Osteocyte (in vitro differentiated cells): ENCODE results near the gene SSTR4. TPM values are rescaled to one million over a fixed set of nuclear protein-coding genes. Genes with fewer than 3 reads are reported as not detected.

ENCODE experiments used
- DNase-seq: peaks from one replicate; pipeline ENCODE4 v3.0.0; 2021; ENCODE audit warnings: mixed read lengths; ENCODE audit not compliant: unreplicated experiment; ENCODE audit errors: extremely low spot score
- H3K27ac Mint-ChIP-seq: one replicate; pipeline ENCODE4 v1.8.0; 2021; ENCODE audit warnings: mild to moderate bottlenecking, mixed read lengths; ENCODE audit not compliant: unreplicated experiment
- H3K27me3 Mint-ChIP-seq: one replicate; pipeline ENCODE4 v1.8.0; 2021; ENCODE audit warnings: mixed read lengths; ENCODE audit not compliant: unreplicated experiment
- H3K36me3 Mint-ChIP-seq: one replicate; pipeline ENCODE4 v1.8.0; 2021; ENCODE audit warnings: mixed read lengths; ENCODE audit not compliant: unreplicated experiment
- H3K4me1 Mint-ChIP-seq: one replicate; pipeline ENCODE4 v1.8.0; 2021; ENCODE audit warnings: mixed read lengths; ENCODE audit not compliant: unreplicated experiment
- H3K4me3 Mint-ChIP-seq: one replicate; pipeline ENCODE4 v1.8.0; 2021; ENCODE audit warnings: mild to moderate bottlenecking, moderate library complexity, mixed read lengths; ENCODE audit not compliant: unreplicated experiment
- H3K9me3 Mint-ChIP-seq: one replicate; pipeline ENCODE4 v1.8.0; 2021; ENCODE audit warnings: mixed read lengths; ENCODE audit not compliant: unreplicated experiment
- total RNA-seq: library from RNA; stranded (reverse); gene quantifications from 2 replicates; pipeline ENCODE4 v1.2.1, GENCODE V29; 2021
- TF ChIP-seq, protein P1 (sequence below): fragments of 200-600 bp; sonication (generic); IDR thresholded peaks from 2 replicates; pipeline ENCODE4 v1.5.0; 2021; ENCODE audit warnings: antibody characterized with exemption, mild to moderate bottlenecking, moderate library complexity

SSTR4 gene
- total RNA-seq, 1 donor from 2014 or later: not detected

DNA sequence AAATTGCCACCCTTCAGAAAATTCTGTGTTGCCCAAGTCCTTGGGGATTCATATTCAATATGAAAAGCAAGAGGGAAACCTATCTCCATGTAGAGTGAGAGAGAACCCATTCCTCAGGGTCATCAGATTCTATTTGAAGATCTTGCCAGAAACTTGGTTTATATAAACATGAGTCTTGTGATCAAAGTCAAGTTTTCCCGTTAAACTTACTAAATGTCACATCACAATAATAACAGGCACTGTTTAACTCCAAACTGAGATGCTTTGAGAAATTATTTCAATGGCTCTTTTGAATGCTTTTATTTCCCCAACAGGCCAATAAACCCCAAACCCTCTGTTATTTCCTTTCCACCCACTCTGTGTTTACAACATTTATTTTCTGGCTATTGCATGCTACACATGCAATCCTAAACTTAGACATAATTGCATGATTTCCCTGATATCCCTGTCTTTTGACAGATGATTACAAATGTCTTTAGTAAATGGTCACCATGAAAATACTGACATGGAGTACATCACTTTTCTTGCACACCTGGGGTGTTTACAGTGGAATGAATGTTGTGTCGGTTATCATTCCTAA is 31.1 kb upstream of the SSTR4 start:
- Mint-ChIP-seq H3K9me3 (no peaks in the 10 kb centered on the region), H3K4me3 (no peak overlapping the region), H3K36me3 (peaks cover 1% of the 10 kb centered on the region), H3K4me1 (peaks cover 11% of the 10 kb centered on the region), H3K27ac (no peak overlapping the region), H3K27me3 (no peaks in the 10 kb centered on the region)
- TF ChIP-seq, protein P1, sequence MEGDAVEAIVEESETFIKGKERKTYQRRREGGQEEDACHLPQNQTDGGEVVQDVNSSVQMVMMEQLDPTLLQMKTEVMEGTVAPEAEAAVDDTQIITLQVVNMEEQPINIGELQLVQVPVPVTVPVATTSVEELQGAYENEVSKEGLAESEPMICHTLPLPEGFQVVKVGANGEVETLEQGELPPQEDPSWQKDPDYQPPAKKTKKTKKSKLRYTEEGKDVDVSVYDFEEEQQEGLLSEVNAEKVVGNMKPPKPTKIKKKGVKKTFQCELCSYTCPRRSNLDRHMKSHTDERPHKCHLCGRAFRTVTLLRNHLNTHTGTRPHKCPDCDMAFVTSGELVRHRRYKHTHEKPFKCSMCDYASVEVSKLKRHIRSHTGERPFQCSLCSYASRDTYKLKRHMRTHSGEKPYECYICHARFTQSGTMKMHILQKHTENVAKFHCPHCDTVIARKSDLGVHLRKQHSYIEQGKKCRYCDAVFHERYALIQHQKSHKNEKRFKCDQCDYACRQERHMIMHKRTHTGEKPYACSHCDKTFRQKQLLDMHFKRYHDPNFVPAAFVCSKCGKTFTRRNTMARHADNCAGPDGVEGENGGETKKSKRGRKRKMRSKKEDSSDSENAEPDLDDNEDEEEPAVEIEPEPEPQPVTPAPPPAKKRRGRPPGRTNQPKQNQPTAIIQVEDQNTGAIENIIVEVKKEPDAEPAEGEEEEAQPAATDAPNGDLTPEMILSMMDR: no peak
- no peak for DNase-seq

DNA sequence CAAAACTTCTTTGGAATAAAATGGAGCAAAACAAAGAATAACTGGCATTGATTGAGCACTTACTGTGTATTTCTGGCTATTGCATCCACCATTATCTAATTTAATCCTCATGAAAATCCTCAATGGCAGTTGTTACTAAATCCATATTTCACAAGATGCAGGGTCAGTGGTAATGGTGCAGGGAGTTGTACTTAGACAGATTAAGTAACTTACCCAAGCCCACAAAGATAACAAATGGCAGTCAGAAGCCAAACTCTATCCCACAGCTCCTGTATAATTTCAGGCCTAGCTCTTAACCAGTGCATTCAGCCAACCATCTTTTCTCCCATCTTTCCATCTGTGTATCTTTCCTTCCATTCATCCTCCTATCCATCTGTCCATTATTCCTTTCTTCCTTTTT is 29.3 kb upstream of the SSTR4 start:
- Mint-ChIP-seq H3K27ac (no peak overlapping the region), H3K4me3 (no peak overlapping the region), H3K9me3 (no peaks in the 10 kb centered on the region), H3K36me3 (peaks cover 1% of the 10 kb centered on the region), H3K4me1 (peaks cover 13% of the 10 kb centered on the region), H3K27me3 (no peaks in the 10 kb centered on the region)
- no peak for DNase-seq
- TF ChIP-seq, protein P1: no peak

DNA sequence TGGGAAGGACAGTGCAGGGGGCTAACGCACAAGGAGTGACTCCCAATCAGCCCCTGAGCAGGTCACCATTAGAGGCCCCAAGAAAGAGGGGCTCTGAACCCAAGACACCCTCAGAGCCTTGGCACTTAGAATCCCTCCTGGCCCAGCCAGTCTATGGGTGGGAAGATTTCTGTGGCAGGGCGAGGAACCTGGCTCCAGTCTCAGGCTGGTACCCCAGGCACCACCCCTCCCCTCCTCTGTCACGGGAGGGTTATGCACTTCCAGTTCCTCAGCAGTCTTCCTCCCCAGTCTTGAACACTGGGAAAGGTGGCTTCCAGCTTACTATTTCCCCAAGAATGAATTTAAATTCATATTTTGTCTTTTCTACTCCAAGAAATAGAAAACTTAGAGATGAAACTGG is 27.6 kb upstream of the SSTR4 start:
- TF ChIP-seq, protein P1: no peak
- no peaks in the 10 kb centered on the region for H3K36me3 Mint-ChIP-seq
- H3K9me3 Mint-ChIP-seq: no peaks in the 10 kb centered on the region
- H3K4me3 Mint-ChIP-seq: no peak overlapping the region
- DNase-seq: no peak
- H3K4me1 Mint-ChIP-seq: peaks cover 13% of the 10 kb centered on the region
- no peak overlapping the region for H3K27ac Mint-ChIP-seq
- no peaks in the 10 kb centered on the region for H3K27me3 Mint-ChIP-seq

DNA sequence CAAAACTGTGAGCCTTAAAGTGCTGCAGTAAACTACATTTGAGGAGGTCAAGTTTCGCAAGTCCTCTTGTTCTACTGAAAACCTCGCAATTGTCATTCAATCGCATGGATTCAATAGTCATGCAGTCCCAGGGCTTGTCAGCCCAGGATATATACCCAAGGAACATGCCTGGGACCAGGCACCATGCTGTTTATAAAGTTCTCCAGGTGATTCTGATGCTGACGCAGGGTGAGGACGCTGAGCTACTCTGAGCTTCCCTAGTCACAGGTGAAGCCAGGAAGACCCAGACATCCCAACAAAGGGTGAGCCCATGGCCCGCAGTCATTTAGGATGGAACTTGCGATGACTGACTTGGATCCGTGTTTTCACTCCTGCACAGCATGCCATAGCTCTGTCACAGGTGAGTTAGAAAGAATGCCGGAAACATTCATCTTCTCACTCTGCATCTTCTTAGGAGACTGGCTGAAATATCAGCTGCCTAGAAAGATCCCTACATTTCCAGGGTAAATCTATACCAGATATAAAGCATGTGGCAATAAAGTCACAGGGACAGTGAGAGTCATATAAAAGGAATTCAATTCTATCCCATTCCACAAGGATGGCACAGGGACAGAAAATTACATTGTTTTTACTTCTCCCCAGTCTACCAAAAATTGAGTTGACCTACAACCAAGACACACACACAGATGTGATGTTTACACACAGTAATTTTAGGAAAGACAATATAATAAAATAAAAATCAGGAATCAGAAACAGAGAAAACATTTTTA is 27.0 kb upstream of the SSTR4 start:
- no peak overlapping the region for H3K4me3 Mint-ChIP-seq
- no peaks in the 10 kb centered on the region for H3K27me3 Mint-ChIP-seq
- TF ChIP-seq, protein P1: no peak
- H3K27ac Mint-ChIP-seq: no peak overlapping the region
- H3K36me3 Mint-ChIP-seq: no peaks in the 10 kb centered on the region
- H3K4me1 Mint-ChIP-seq: peaks cover 13% of the 10 kb centered on the region
- H3K9me3 Mint-ChIP-seq: no peaks in the 10 kb centered on the region
- no peak for DNase-seq

DNA sequence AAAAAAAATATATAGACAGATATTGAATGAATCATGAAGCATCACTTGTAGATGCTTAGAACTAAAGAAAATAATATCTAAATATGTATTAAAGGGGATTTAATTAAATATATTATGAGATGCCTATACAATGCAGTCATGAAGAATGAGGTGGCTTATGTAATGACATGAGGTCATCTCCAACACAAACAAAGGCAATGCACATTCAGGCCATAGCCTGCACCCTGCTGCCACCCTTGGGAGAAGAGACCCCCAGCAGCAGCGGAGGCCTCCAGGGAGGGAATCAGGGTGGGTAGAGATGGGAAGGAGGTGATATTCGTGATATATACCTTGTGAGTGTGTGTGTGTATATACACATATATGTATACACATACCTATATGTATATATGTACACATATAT is 26.4 kb upstream of the SSTR4 start:
- Mint-ChIP-seq H3K4me3 (no peak overlapping the region), H3K9me3 (no peaks in the 10 kb centered on the region), H3K4me1 (peaks cover 16% of the 10 kb centered on the region), H3K27me3 (no peaks in the 10 kb centered on the region), H3K36me3 (no peaks in the 10 kb centered on the region), H3K27ac (no peak overlapping the region)
- TF ChIP-seq, protein P1: no peak
- no peak for DNase-seq
